ENCODE data around the gene CDK4.

CDK4 gene

DNA sequence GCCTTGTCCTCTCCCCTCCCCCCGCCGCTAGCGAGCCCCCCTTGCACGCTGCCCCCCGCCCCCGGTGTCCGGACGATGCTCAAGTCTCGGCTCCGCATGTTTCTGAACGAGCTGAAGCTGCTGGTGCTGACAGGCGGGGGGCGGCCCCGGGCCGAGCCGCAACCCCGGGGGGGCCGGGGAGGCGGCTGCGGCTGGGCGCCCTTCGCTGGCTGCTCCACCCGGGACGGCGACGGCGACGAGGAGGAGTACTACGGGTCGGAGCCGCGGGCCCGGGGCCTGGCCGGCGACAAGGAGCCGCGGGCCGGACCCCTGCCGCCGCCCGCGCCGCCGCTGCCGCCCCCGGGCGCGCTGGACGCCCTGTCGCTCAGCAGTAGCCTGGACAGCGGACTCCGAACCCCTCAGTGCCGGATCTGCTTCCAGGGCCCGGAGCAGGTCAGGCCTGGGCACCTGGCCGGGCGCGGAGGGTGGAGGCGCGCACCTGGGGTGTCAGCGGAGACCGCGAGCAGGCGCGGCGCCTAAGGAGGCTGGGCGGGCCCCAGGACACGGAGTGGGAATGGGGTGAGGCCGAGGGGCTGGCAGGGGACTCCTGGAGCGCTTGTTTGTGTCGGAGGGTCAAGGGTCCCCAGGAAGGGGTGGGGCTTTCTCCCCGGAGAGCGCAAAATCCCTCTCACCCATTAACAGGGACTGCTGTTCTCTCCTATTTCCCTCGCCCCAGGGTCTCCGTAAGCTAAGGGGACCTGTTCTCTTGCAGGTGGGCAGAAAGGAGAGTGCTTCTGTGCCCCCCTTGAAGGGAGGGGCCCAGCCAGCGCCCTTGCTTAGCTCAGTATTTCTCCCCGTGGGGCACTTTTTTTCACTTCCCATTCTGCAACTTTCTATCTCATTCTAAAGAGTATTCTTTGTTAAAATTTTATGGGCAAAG lies 3.6 kb upstream of the CDK4 start:
- no peak for DNase-seq (ENCODE audit: low read depth)

DNA sequence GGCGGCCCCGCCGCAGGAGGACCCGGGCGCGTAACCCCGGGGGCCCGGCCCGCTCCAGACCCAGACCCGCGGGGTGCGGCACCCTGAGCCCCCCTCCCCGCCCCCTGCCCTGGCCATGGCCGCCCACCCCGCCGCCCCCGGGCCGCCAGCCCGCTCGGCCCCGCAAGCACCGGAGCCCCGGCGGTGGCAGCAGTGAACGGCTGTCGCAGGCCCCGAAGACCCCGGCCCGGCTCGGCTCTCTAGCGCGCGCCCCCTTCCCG lies 3.0 kb upstream of the CDK4 start:
- no peak for DNase-seq (ENCODE audit: low read depth)

DNA sequence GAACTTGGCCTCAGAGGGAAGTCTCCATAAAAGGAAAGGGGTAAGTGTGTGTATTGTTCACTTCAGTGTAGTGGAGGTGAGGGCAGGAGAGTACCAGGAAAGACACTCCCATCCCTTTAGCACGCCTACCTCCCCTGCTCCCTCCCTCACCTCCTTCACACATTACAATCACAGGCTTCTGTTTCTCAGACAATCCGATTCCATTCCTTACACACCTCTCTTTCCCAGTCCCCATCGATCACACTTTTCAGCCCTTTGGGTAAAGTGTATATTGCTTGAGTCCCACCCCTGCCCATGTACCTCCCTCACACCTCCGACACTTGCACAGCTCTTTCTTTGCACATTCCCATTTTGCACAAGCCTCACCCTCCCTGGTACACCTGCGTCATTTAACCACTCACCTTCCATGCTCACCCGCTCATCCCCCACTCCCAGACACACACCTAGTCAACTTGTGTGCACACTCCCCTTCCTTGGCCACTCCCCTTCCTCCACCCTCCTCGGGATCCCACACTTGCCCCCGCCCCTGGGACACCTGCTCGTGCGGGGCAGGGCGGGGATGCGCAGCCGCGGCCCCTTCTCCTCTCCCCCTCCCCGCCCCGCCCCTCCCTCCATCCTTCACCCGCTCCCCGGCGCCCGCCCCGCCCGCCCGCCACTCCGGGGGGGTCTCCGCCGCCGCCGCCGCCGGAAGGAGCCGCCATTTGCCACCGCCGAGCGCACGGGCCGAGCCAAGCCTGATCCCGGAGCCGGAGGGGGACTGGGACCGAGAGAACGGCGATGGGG lies 2.5 kb upstream of the CDK4 start, which contains the start of gene MARCHF9:
MARCHF9 (plus strand) TSS at position 693 of the 783 bp plus-strand sequence. CDS start 426 bp downstream, outside the sequence.
- DNase-seq (ENCODE audit: low read depth), result peak; percentile 79

DNA sequence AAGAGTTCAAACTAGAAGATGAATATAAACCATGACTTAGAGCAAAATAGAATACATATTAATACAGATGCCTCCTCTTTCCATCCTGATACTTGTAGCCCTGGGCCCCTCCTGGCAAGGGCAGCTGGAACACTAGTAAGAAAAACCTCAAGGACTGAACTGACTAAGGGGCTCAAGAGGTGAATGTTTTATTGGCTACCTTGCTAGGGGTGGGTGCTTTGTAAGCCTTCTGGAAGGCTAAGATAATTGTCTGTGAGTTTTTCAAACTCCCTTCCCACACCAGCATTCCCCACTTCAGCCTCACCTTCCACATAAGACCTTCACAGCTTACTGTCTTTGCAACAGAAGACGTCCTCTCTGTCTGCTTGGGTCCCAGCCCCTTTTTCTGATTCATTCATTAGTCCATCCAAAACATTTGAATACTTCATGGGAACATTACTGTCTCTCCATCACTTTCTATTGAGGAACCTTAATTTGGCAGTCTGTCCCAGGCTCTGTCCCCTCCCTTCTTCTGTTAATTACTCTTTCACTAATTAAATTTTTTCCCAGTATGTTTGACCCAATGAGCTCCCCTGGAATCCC lies 1.7 kb upstream of the CDK4 start:
- no peak for DNase-seq (ENCODE audit: low read depth)

- DNase-seq (ENCODE audit: low read depth), result no peak
These were observed 524 bp upstream of the CDK4 start for GRCh38 chr12:57752668-57753000.

GRCh38 chr12:57751432-57751787 lies 700 bp downstream of the CDK4 start:
- no peak for DNase-seq (ENCODE audit: low read depth)

DNA sequence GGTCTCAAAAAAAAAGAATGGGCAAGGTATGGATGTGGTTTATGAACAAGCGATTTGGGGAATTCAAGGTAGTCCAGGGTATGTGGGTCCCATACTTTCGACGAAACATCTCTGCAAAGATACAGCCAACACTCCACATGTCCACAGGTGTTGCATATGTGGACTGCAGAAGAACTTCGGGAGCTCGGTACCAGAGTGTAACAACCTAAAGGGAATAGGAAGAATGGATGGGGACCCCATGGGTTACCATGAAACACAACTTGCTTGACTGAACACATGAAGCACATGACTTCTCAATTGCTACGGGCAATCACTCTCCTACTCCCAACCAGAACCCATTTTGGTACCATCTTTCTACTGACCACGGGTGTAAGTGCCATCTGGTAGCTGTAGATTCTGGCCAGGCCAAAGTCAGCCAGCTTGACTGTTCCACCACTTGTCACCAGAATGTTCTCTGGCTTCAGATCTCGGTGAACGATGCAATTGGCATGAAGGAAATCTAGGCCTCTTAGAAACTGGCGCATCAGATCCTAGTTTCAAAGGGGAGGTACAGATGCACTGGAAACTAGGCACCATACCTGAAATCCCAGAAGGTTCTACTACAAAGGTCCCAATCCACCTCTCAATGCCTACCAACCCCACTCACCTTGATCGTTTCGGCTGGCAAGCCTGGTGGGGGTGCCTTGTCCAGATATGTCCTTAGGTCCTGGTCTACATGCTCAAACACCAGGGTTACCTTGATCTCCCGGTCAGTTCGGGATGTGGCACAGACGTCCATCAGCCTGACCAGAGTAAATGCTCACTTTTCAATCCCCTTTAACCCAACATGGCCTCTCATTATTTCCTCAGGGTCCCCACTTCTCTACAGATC lies 1.3 kb downstream of the CDK4 start:
- DNase-seq (ENCODE audit: low read depth), result no peak

GRCh38 chr12:57749061-57749460 lies 3.0 kb downstream of the CDK4 start:
- no peak for DNase-seq (ENCODE audit: low read depth)

GRCh38 chr12:57746025-57746424 lies 6.1 kb downstream of the CDK4 start:
- no peak for DNase-seq (ENCODE audit: low read depth)

- DNase-seq (ENCODE audit: low read depth), result no peak
These were observed 6.6 kb downstream of the CDK4 start for GRCh38 chr12:57745485-57745881.

- peak; percentile 93 for DNase-seq (ENCODE audit: low read depth)
These were observed 7.2 kb downstream of the CDK4 start, which contains the start of gene TSPAN31 for GRCh38 chr12:57744777-57745484. TSS of gene TSPAN31 (plus strand) at chr12:57745039. CDS start at chr12:57745155, 116 bp downstream.

DNA sequence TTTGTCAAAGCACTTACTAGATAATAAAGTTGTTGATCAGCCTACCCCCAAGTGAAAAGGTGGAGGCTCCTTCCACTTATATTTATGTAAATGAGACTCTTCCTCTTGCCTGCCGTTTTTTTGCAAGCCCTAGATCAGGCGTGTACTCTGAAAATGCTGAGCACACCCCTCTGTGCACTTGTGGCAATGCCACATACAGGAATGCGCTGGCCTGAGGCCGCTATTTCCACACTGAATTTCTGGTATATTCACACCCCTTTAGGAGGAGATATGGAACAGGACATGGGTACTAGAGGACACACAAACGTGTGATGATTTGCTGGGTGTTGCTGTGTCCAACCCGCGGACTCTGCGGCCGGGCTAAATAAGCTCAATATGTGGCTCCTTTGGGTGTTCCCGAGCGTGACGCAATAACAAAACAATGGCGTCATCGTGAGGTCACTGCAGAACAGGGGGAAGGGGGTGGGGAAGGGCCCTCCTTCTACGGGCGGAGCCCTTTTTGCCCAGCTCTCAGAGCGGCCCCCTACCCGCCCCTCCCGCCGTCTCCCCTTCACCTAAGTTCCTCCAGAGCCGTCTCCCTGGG lies 7.8 kb downstream of the CDK4 start:
- DNase-seq (ENCODE audit: low read depth), result peak; percentile 54

GRCh38 chr12:57743769-57744168 lies 8.3 kb downstream of the CDK4 start:
- no peak for DNase-seq (ENCODE audit: low read depth)

DNA sequence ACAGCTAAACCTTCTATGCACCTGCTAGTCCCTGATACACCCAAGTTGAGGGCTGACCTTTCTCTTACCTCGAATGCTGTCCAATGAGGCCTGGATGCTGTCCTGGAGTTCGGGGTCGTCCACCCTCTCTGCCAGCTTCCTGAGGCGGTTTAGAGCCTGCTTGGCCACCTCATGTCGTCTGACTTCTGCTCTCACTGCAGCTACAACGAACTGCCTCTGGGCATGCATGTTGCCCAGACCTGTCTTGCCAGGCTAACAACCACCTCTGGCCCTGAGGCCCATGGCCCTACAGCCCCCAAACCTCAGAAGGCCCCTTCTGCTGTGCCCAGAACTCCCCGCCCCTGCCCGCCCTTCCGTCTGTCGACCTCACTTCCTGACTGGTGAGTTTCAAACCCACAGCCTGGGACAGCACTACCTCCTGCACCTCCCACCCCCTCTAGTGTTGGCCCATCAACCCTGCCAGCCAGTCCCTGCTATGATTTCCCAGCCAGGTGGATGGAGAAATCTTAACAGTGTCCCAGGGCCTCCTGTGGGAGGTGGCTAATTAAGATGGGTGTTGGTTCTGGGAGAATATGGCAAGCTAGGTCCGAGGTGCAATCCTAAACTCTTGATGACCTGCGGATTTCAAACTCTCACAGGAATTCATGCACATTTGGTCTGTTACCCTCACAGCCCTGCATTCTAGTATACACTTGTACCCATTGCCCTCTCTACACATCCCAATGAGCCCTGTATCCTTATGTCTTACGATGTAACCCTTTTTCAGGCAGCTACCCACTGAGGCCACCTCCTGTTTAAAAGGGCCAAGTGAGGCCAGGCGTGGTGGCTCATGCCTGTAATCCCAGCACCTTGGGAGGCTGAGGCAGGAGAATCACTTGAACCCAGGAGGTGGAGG lies 10.0 kb downstream of the CDK4 start:
- DNase-seq (ENCODE audit: low read depth), result peak; percentile 74

DNA sequence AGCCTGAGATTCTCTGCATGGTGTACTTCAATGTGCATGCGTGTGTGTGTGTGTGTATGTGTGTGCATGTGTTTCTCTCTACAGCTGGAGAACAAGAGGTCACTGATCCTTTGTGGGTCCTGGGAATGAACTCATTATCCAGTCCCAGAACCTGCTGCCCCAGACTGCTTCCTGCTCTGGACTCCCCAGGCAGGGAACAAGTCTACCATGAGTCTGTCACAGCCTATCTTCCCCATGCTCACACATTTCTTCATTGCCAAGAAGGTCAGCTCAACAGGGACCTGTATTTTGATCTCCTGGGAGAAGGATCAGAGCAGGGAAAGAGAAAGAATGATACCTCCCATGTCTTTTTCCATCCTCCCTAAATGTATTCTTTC lies 10.7 kb downstream of the CDK4 start:
- no peak for DNase-seq (ENCODE audit: low read depth)

DNA sequence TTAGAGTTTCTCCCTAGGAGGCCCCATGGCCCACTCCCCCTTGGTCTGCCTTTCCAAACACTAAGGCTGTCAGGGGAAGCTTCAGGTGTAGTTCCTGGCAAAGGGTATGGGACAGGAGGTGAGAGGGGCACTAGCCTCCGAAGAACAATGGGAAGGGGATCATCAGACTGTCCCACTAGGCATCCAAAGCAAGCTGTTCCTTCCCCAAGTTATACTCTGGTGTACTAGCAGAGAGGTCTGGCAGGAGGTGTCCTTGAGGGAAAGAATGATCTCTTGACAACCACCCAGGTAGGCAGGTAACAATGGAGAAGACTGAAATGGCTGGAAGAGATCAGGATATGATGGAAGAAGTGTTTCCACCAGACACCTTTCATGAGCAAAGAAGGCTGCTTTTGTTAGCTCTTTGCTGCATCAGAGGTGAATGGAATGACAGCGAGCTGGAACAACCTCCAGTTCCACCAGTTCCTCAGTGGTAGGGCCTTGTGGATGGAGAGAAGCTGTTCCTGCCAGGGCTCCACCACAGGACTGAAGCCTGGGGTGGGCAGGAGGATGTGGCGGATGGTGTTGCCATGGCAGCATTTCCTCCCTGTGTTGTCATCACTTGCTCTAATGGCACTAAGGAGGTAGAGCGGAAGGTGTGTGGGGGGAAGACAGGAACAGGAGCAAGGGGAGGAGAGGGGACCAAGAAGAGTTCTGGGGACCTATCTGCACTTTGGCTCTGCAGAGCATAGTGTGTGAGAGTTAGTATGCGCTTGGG lies 11.3 kb downstream of the CDK4 start:
- DNase-seq (ENCODE audit: low read depth), result peak; percentile 60

DNA sequence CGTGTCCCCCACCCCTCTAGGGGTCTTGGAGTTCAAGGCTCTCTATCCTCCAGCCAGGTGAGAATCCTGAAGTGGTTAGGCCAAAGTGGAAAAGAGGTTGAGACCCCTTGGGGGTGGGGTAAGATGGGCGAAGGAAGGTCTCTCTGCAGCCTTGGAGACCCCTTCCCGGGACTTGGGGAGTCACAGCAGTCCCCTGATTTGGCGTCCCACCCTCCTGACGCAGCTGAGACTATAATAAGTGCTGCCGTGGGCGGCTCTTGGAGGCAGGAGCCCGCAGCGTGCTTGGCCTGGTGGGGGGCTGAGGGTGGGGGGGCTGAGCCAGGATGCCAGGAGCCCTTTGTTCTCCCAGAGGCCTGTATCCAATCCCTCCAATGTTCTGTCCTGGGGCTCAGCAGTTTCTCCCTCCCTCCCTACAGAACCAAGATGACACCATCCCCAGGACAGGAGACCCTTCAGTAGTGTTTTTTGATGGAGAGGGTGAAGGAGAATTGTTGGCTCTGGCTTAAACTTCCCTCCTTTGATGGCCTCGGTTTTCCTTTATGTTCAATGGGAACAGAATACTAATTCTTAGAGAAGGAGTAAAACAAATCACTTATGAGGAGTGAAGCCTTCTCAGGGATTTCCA lies 12.1 kb downstream of the CDK4 start:
- no peak for DNase-seq (ENCODE audit: low read depth)

DNA sequence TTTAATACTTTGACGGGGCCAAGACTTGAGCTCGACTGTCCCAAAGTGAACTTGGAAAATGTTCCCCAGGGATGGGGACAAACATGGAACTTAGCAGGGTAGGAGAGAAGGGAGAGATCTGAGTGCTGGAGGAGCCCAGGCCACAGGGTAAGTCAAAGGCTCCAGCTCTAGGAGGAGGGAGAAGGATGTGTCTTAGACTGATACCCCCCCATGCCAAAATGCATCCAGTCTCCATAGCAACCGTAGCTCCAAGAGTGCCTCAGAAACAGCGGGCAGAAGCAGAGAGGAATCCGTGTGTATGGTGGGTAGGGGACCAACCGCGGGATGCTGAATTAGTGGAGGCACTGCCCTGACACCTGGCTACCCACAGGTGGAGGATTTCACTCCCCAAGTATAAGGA lies 12.7 kb downstream of the CDK4 start:
- DNase-seq (ENCODE audit: low read depth), result no peak

Data from activated T-cell treated with anti-CD3 and anti-CD28 coated beads for 24 hours (primary cell).